GM21390 (cell line): Measurements from ENCODE around the gene CLCA1.
A peak's percentile ranks its signal among the peaks of the same experiment; 100 is the strongest.

Source experiments
- ATAC-seq: cut with Tn5 transposase; IDR thresholded peaks from one replicate; pipeline ENCODE4 v1.9.1; 2021; ENCODE audit not compliant: unreplicated experiment

The CLCA1 gene

DNA sequence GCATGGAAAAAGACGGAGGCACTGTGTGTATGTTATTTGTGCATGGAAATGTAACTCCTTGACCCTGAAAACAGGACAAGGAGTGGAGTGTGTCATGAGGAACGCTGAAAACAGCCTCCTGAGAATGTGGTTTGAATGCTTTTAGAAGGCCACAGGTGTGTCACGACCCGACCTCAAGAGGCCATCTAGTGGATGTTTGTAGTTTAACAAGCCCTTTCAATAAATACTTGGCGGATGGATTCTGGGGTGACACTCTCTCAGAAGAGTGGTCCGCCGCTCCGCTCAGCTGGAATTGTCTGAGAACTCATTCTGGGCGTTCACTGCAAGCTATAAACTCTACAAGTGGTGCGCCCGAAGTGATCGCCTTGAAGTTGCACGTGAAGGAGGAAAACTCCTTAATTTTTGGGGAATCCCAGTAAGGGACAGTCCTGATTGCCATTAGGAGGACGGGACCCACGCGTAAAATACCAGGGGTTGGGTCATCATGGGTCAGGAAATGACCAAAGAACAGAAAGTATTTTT lies 33.5 kb downstream of the CLCA1 start:
- ATAC-seq, result peak; percentile 67

DNA sequence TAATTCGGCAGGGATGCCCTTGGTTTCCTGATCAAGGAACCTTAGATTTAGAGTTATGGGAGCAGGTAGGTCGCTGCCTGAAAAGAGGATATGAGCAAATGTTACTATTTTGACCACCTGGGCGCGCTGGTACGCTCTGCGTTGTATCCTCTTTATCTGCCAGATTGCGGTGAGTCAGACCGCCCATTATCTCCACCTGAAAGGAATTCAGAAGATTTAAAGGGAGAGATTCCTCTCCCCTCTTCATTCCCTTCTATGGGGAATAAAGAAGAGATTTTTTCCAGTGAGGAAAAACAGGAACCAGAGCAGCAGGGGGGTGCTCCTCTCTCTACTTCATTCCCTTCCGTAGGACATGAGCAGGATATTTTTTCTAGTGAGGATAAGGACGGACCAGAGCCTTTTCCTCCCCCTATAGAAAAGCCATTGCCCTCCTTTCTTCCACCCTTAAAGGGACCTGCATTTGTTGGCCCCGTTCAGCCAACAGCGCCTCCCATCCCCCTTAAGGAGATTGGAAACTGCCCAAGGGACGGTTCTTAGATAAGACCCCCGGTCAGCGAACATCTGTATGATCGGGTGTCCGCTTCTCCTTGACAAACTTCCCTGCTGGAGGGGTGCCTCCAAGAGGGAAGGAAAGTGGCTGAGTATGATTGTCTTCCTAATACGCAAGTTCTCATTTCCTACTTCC lies 34.1 kb downstream of the CLCA1 start:
- no peak for ATAC-seq

DNA sequence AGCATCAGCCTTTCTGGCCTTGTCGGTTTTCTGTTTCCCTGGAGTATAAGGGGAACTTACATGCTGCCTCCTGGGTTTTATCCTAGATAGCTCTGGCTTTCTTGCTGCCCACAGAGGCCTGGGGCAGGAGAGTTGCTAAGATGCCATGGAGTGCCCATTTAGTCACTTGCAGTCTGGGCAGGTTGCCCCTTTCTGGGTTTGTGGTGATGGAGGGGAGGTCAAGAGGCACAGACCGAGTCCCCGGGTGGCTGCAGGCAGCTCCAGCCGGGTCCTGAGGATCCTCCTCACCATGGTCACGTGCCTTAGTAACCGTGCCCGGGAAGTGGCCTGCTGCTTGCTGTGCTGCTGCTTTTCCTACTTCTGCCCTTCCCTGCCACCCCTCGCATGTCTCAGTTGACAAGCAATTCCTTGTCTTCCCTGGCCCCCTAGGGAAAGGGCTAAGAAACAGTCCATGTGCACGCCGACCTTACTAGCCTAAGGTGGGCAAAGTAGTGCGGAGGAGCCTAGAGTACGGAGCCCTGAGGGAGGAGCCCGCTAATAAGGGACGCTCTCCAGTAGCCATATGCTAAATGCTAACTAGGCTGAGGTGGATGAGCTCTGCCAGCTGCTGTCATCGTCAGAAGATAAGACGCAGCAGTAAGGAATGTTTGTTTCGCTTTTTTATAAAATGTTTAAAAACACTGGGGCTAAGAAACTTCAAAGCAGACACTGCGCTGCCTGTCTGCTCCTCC lies 34.8 kb downstream of the CLCA1 start:
- no peak for ATAC-seq

DNA sequence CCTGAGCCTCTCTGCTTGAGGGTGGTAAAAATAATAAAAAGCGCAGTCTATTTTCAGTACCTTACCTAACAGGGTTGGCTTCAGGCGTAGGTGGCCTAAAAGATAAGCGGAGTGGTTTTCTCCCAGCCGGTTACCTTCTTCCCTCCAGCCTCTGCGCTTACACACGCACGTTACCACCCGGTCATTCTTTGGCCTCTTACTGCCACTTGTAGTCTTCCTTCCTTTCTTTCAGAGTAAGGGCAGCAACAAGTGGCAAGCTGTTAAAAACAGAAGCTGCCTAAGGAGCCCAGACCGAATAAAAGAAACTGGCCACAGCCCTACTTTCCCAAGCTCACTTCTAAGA lies 35.4 kb downstream of the CLCA1 start:
- ATAC-seq, result no peak

DNA sequence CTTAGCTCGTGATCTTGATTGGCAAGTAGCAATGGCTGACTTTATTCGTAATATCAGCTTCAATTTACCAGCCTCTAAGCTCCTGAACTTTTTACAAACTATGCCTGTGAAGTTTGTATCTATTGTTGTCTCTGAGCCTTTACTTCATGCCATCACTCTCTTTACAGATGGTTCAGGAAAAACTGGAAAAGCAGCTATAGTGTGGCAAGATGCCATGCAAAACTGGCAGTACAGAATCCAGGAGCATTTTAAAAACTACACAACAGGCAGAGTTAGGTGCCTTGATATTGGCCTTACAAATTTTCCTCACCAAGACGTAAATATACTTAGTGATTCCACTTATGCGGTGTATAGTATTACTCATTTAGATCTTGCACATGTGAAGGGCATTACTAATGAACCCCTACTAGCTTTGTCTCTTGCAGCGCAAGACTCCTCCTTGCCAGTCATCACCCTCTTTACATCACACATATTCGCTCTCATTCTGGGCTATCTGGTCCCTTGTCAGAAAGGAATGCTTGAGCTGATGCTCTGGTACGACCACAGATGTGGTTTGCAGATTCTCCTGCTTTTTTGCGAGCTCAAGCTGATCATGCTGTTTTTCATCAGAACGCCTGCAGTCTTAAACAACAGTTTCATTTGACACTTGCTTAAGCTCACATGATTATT lies 36.3 kb downstream of the CLCA1 start:
- ATAC-seq, result no peak

DNA sequence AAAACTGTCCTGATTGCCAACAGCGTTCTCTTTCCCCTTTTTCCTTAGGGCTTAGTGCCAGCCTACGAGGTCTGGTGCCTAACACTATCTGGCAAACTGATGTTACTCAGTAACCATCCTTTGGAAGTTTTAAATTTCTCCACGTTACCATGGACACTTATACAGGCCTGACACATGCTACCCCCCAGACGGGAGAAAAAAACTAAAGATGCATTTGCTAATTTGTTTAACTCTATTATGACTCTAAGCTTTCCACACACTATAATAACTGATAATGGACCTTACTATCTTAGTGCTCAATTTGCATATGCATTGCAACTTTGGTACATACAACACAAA lies 36.8 kb downstream of the CLCA1 start:
- no peak for ATAC-seq

DNA sequence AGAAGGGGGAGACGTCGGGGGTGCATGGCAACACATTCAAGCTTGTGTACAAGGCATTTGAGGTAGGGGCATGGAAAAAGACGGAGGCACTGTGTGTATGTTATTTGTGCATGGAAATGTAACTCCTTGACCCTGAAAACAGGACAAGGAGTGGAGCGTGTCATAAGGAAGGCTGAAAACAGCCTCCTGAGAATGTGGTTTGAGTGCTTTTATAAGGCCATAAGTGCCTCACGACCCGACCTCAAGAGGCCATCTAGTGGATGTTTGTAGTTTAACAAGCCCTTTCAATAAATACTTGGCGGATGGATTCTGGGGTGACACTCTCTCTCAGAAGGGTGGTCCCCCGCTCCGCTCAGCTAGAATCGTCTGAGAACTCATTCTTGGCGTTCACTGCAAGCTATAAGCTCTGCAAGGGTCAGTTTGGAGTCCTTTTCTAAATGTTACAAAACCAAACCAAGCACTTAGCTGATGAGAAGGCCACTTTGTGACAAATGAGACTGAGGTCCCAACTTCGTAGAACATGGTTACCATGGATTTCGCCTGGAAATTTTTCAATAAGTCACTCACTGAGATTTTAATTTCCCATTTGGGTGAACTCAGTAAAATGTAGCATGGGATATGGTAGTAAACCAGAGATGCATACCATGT lies 39.3 kb downstream of the CLCA1 start:
- ATAC-seq, result no peak

DNA sequence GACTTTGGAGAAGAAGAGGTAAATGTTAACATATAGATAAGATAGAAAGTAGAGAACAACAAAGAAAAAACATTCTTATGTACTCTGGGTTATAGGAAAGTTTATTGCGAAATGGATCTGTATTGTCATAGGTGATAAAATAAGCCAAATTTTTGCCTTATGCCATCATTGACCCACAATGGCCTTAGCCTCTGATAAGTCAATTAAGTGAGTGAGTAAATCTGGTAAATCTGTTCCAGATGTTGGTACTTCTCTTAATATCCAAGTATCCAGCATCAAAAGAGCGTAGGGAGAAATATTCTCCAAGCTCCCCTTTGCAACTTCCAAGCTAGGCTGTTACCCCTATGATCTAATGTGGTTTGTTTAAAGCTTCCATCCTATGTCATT lies 39.8 kb downstream of the CLCA1 start:
- ATAC-seq, result no peak

DNA sequence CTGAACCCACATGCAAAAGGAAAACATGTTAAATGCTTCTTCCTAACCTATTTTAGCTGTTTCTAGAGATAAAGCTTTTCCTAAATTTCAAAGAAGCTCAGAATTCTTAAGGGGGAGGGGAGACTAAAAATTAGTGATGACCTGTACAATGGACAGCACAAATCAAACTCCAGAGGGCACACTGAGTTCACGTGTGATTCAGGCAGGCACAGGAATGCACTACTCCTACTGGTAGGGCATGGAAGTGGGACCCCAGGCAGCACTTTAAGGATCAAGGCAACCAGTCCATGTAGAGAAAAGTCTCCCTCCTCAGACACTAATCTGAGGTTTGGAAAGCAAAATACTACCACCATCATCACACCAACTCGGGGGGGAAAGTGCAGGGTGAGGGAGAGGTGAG lies 46.9 kb downstream of the CLCA1 start:
- no peak for ATAC-seq

DNA sequence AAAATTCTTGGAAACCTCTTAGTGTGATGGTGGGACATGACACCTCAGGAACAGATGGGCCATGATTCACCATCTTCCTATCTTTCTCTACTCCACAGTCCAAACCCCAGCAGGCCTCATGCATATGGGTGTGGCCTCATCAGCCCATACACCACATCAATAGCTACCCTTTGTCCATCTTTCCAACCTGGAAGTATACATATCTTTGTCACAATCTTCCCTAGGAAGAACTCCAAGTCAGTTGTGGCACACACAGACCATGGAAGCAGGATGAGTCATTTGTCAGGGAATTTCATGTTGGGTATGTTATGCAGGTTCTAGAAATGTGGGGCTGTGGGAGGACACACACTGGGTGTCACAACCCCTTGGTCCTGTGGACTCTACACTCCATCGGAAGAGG lies 47.6 kb downstream of the CLCA1 start:
- no peak for ATAC-seq

DNA sequence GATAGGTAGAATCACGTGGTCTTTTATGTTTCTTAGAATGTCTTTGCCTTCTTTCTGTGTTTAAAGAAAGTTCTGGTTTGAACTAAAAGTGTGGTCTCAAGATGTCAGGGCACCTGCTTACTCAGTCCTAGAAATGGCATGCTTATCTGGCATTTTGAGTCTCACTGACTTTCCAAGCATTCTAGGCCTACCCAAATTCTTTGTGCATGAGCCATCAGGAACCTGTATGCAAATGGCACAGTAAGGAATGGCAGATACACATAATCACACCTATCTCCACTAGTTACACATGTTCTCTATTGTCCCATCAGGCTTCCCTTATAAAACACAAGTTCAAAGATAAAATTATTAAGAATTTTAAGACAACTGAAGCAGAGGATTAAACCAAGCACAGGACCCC lies 48.6 kb downstream of the CLCA1 start:
- no peak for ATAC-seq

DNA sequence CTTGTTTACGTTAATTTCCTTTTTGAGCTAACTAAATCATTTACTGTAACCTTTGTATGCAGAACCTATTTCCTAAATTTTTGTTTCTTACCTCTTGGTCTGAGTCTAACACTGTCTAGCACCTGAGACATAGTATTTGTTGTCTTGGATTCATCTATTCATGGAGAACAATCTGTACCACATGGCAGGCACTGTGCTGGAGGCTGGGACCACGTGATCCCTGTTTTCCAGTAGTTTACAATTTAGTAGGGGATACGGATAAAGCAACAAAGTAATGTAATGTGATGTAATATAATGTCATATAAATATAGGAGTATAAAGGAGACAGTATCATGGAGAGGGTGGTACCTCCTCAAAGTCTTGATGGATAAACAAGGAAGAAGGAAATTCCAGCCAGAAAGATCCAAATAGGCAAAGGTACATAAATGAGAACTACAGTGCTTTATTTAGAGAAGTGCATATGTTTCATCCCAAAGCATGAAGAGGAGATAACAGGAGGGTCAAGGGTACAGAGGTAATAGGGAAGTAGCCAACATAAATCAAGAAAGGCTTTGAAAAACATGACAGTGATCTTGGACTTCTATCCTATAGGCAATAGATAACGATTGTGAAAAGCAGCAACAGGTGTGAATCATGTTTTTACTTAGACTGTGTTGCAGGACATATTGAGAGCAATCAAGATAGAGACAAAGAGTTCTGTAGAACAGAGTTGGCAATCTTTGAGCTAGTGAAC lies 52.2 kb downstream of the CLCA1 start:
- no peak for ATAC-seq

DNA sequence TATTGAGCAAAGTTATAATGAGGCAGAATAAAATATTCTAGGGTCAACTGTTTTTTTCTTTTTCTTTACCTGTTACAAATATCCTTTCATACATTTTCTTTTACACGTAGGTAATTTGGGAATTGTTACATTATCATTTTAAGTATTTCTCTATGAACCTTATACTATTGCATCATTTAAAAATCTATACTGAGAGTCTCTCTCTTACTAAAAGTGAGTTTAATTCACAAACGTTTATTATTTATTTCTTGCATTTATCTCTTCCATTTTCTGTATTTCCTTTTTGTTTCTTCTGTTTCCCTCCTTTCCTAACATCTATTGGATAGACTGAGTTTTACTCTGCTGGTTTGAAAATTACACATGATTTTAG lies 52.8 kb downstream of the CLCA1 start:
- ATAC-seq, result no peak

DNA sequence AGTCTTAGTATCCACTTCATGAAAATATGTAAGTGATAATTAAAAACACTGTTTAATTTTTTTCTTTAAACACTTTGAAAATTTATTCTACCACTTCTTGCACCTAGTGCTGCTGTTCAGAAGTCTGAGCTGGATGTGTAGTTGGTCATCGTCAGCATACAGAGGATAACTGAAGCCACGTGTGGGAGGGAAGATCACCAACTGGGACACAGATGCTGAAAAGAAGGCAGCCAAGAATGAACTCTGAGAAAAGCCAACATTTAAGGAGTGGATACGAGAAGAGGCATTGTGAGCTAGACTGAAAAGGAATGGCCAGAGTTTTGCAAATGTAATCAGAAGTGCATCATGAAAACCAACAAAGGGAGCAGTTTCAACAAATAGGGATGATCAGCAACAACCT lies 53.5 kb downstream of the CLCA1 start:
- no peak for ATAC-seq

DNA sequence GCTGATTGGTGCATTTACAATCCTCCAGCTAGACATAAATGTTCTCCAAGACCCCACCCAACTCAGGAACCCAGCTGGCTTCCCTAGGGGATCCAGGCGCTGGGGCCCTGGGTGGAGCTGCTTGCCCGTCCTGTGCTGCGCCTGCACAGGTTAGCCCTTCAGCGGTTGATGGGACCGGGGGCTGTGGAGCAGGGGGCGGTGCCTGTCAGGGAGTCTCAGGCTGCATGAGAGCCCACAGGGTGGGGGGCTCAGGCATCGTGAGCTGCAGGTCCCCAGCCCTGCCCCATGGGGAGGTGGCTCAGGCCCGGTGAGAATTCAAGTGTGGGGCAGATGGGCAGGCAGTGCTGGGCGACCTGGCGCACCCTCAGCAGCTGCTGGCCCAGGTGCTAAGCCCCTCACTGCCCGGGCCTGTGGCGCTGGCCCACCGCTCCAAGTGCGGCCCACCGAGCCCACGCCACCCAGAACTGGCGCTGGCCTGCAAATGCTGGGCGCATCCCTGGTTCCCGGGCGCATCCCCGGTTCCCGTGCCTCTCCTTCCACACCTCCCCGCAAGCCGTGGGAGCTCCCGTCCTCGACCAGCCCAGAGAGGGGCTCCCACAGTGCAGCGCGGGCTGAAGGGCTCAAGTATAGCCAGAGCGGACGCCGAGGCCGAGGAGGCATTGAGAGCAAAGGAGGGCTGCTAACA lies 55.1 kb downstream of the CLCA1 start:
- ATAC-seq, result no peak

DNA sequence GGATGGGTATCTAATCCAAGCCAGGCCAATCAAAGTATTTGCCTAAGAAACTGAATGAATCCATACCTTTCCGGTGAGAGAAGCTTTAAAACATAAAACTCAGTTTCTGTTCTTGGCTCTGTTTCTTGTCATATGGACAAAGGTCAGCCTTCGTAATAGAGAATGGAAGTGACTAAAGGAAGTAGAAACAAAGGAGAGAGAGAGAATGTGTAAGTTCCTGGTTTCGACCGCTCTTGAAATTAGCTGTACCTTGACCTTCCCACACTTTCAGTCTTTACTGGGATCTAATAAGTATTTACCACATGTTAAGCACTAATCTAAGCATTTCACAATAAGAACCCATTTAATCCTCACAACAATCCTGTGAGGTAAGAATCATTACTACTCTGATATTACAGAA lies 58.6 kb downstream of the CLCA1 start:
- ATAC-seq, result no peak

DNA sequence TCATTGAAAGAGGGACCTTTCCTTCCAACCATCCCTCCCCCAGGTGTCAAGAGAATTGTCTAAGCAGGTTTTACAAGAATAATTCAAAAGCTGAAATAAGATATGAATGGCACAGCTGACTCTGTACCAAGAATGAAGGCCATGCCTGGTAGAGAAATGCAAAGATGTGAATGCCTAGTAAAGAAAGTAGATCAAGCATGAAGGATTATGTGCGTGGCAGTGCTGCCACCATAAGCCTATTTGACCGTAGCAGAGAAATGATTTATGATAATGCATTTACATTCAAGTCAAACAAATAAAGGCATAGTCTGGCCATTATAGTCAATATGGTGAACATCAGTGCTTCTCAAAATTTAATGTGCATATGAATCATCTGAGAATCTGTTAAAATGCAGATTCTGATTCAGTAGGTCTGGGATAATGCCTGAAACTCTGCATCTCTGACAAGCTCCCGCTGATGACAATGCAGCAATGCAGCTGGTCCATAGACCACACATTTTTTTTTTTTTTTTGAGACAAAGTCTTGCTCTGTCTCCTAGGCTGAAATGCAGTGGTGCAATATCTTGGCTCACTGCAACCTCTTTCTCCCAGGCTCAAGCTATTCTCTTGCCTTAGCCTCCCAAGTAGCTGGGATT lies 61.6 kb downstream of the CLCA1 start:
- no peak for ATAC-seq

DNA sequence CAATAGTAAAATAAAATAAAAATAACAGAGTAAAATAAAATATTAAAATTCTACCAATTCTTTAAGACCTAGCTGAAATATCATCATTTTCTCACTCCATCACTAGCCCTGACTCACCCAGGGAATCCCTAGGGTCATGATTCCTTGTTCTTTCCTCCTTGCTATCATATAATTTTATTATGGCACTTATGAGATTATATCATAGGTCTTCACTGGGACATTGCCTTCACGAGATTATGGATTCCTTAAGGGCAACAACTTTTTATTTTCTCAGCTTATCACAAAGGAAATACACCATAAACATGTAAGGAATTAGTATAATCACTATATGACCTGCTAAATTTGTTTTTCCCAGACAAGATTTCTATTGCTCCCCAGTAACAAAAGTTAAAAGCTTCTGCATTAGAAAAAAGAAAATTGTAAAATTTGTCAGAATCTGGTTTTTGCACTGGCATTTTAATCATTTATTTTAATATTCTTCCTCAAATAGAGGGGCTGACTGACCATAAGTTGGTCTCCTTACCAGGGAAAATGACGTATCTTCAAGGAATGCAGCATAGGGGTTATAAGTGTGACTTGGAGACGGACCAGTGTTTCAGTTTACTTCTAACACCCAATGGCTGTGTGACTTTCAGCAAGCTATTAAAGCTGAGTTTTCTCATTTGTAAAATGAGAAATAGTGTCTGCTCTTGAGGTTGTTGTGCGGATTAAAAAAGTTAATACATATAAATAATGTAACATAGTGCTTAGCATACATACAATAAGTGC lies 69.4 kb downstream of the CLCA1 start:
- no peak for ATAC-seq

DNA sequence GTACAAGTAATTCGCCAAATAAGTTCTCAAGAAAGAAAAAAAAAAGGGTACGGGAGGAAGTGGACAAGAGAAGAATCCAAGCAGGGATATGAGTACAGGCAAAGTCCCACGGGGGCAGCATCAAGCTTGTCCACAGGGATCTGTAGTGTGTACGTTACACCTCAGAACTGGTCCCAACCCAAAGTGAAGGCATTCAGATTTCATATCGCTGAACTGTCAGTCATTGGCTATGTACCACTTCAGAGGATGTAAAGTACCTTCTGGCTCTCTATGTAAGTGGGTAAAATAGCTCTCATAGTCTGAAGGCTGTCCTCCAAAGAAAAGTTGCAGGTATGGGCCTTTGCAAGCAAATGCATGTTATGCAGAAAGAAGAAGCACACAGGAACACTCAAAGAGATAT lies 70.0 kb downstream of the CLCA1 start:
- ATAC-seq, result no peak
